Right atrium auricular region (tissue), 2 donors: ENCODE data around the gene ASCL2. TPM values are rescaled to one million over a fixed set of nuclear protein-coding genes. Genes with fewer than 3 reads are reported as not detected.

ENCODE experiments used
- DNase-seq: peaks from one replicate; pipeline ENCODE4 v3.0.0-alpha.2; 2019; ENCODE audit warnings: low spot score
- H3K27ac ChIP-seq, 2 donors: fragments of 200-600 bp; sonication (generic); 1 replicate in 1 of 2; 2 replicates in 1 of 2; pipeline ENCODE4 v1.5.1; 2016 to 2019
- H3K27me3 ChIP-seq, 2 donors: fragments of 200-600 bp; sonication (generic); one replicate each; pipeline versions ENCODE4 v1.5.1 to v1.6.0; 2017 to 2019
- H3K36me3 ChIP-seq: fragments of 200-600 bp; sonication (generic); one replicate; pipeline ENCODE4 v1.5.1; 2016
- H3K4me1 ChIP-seq, 2 donors: fragments of 200-600 bp; sonication (generic); one replicate each; pipeline versions ENCODE4 v1.5.1 to v1.6.0; 2017 to 2019
- H3K4me3 ChIP-seq, 2 donors: fragments of 200-600 bp; sonication (generic); 1 replicate in 1 of 2; 2 replicates in 1 of 2; pipeline ENCODE4 v1.5.1; 2017 to 2019; ENCODE audit warnings: mild to moderate bottlenecking in 1 of 2, moderate library complexity in 1 of 2
- H3K9me3 ChIP-seq, 2 donors: fragments of 200-600 bp; sonication (generic); one replicate each; pipeline ENCODE4 v1.5.1; 2019
- CTCF ChIP-seq, 2 donors: fragments of 200-600 bp; sonication (generic); IDR thresholded peaks; one replicate each; pipeline ENCODE4 v1.5.1; 2019; ENCODE audit warnings: antibody characterized with exemption in 2 of 2
- total RNA-seq, 2 donors: library from RNA; depleted of rRNA; stranded (reverse); fragments of >200 nt; gene quantifications; one replicate each; pipeline ENCODE4 v1.1.0, GENCODE V29; 2016

ASCL2 gene
- total RNA-seq, 2 donors from 2014 or later, result 0.51 TPM; not detected in 1

- Histone ChIP-seq H3K27ac (no peak overlapping the region), H3K4me1 (no peaks in the 10 kb centered on the region), H3K9me3 (peaks cover 0 to 6% of the 10 kb centered on the region in 2 donors), H3K4me3 (no peak overlapping the region), H3K27me3 (no peaks in the 10 kb centered on the region), H3K36me3 (no peaks in the 10 kb centered on the region)
- TF ChIP-seq CTCF (IDR thresholded peaks at IDR 0.05), result no peak
- DNase-seq, result peak; percentile 48
Observed at GRCh38 chr11:2258501-2259465, 11.6 kb downstream of the ASCL2 start.

- TF ChIP-seq CTCF (IDR thresholded peaks at IDR 0.05), result no peak
- DNase-seq, result peak; percentile 40
- H3K27me3 ChIP-seq, result no peaks in the 10 kb centered on the region
- H3K4me1 ChIP-seq, result no peaks in the 10 kb centered on the region
- no peak overlapping the region for H3K4me3 ChIP-seq
- H3K27ac ChIP-seq, result no peak overlapping the region
- no peaks in the 10 kb centered on the region for H3K36me3 ChIP-seq
- H3K9me3 ChIP-seq, result peaks cover 0 to 6% of the 10 kb centered on the region in 2 donors
Observed at GRCh38 chr11:2256951-2257700, 13.3 kb downstream of the ASCL2 start.

- DNase-seq, result no peak
Observed at GRCh38 chr11:2256293-2256913, 14.0 kb downstream of the ASCL2 start.

GRCh38 chr11:2252018-2252417 lies 18.4 kb downstream of the ASCL2 start:
- TF ChIP-seq CTCF (IDR thresholded peaks at IDR 0.05), result no peak
- no peak overlapping the region for H3K4me3 ChIP-seq
- peak; percentile 34 for DNase-seq

More at GRCh38 chr11:2256293-2256913, 14.0 kb downstream of the ASCL2 start:
- H3K4me3 ChIP-seq, result no peak overlapping the region
- H3K4me1 ChIP-seq, result no peaks in the 10 kb centered on the region
- no peaks in the 10 kb centered on the region for H3K36me3 ChIP-seq
- no peaks in the 10 kb centered on the region for H3K27me3 ChIP-seq
- TF ChIP-seq CTCF (IDR thresholded peaks at IDR 0.05), result no peak
- no peak overlapping the region for H3K27ac ChIP-seq
- H3K9me3 ChIP-seq, result peaks cover 0 to 6% of the 10 kb centered on the region in 2 donors

GRCh38 chr11:2251138-2251537 lies 19.2 kb downstream of the ASCL2 start:
- no peak overlapping the region for H3K4me3 ChIP-seq
- H3K9me3 ChIP-seq, result peaks cover 0 to 6% of the 10 kb centered on the region in 2 donors
- no peaks in the 10 kb centered on the region for H3K36me3 ChIP-seq
- no peaks in the 10 kb centered on the region for H3K4me1 ChIP-seq
- no peak overlapping the region for H3K27ac ChIP-seq
- TF ChIP-seq CTCF (IDR thresholded peaks at IDR 0.05), result no peak
- no peak for DNase-seq
- H3K27me3 ChIP-seq, result no peaks in the 10 kb centered on the region

More at GRCh38 chr11:2252018-2252417, 18.4 kb downstream of the ASCL2 start:
- Histone ChIP-seq H3K36me3 (no peaks in the 10 kb centered on the region), H3K27me3 (no peaks in the 10 kb centered on the region), H3K9me3 (peaks cover 0 to 6% of the 10 kb centered on the region in 2 donors), H3K4me1 (no peaks in the 10 kb centered on the region), H3K27ac (no peak overlapping the region)
